Measurements from ENCODE around the gene GRK6. TPM values are rescaled to one million over a fixed set of nuclear protein-coding genes. Genes with fewer than 3 reads are reported as not detected.

GRK6 gene
- total and polyA plus RNA-seq, 9 of the 15 experiments (the other 6 are each of a cell fraction or from before 2014, with no cell fraction given), result 0.63 to 122 (median 44.5) TPM

DNA sequence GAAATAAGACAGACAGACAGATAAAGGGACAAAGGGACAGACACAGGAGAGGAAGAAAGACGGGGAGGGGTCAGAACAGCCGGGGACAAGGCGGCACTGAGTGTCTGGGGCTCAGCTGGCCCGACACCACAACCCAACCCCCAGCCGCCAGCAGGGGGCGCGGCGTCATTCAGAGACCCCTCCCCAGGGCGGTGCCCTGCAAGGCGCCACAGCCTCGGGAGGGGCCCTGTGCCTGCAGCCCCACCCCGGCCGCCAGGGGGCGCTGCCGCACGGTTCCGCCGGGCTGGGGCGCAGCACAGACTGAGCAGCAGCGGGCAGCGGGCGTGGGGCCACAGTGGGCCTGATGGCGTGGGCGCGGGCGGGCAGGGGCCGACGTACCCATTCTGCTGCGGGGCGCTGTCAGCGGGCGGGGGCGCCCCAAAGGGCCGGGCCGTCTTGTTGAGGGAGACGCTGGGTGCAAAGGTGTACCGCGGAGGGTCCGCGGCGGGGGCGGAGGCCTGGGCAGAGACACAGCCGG lies 65.0 kb downstream of the GRK6 start:
- DNase-seq (ENCODE audit: extremely low read depth in 1 of 4, low spot score in 3 of 4), result peak; percentile 94 to 97 (median 96)
- BruUV-seq (replicated peaks), result no TSS peak
- POLR2A ChIA-PET, result interaction anchor here (1.0 to 4.0 kb wide), 9 partner anchors 10 to 37 kb away, joined by 3 to 21 read pairs (median 7); partner anchors contain the start of genes DBN1 and DOK3
- TF ChIP-seq MEF2A (IDR thresholded peaks at IDR 0.05; ENCODE audit: control insufficient read depth, low read depth, low read length) (no peak), FOSL1 (tag; conservative IDR thresholded peaks at IDR 0.05) (no peak), THAP12 (CRISPR knock-in tag; IDR thresholded peaks at IDR 0.05) (peak; percentile 50; the same call in 1 of the 2 replicates), TCF3 (CRISPR knock-in tag; IDR thresholded peaks at IDR 0.05) (peak; percentile 39), RB1 (IDR thresholded peaks at IDR 0.05; ENCODE audit: low read depth) (peak; percentile 98), SAFB (IDR thresholded peaks at IDR 0.05; ENCODE audit: borderline replicate concordance, low read depth, low read length) (peak; percentile 72; the same call in 1 of the 2 replicates), CXXC5 (CRISPR knock-in tag; IDR thresholded peaks at IDR 0.05) (peak; percentile 75), MYBL2 (IDR thresholded peaks at IDR 0.05; ENCODE audit: low read depth) (no peak), MYBL2 (CRISPR knock-in tag; IDR thresholded peaks at IDR 0.05; ENCODE audit: borderline replicate concordance) (no peak), XRCC3 (IDR thresholded peaks at IDR 0.05) (no peak), NEUROD1 (IDR thresholded peaks at IDR 0.05; ENCODE audit: borderline replicate concordance, low read depth, low read length, partially characterized antibody) (peak; percentile 37), RUNX1 (IDR thresholded peaks at IDR 0.05; ENCODE audit: low read depth) (no peak), CBX2 (IDR thresholded peaks at IDR 0.05; ENCODE audit: insufficient read depth, low read length, poor library complexity, severe bottlenecking) (no peak), C11orf30 (IDR thresholded peaks at IDR 0.05; ENCODE audit: low read depth) (no peak), PRPF4 (IDR thresholded peaks at IDR 0.05; ENCODE audit: insufficient read depth, low read depth, low read length, poor library complexity, severe bottlenecking) (no peak)
- TF ChIP-seq, protein P1, sequence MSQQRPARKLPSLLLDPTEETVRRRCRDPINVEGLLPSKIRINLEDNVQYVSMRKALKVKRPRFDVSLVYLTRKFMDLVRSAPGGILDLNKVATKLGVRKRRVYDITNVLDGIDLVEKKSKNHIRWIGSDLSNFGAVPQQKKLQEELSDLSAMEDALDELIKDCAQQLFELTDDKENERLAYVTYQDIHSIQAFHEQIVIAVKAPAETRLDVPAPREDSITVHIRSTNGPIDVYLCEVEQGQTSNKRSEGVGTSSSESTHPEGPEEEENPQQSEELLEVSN (IDR thresholded peaks at IDR 0.05; ENCODE audit: borderline replicate concordance in 1 of 2, extremely low read depth in 1 of 2, insufficient read depth in 1 of 2, insufficient read length in 1 of 2, low read depth in 1 of 2, low read length in 1 of 2, poor library complexity in 1 of 2, severe bottlenecking in 1 of 2), result peak in 1 of 2 experiments; percentile 45
- TF ChIP-seq, protein P2, sequence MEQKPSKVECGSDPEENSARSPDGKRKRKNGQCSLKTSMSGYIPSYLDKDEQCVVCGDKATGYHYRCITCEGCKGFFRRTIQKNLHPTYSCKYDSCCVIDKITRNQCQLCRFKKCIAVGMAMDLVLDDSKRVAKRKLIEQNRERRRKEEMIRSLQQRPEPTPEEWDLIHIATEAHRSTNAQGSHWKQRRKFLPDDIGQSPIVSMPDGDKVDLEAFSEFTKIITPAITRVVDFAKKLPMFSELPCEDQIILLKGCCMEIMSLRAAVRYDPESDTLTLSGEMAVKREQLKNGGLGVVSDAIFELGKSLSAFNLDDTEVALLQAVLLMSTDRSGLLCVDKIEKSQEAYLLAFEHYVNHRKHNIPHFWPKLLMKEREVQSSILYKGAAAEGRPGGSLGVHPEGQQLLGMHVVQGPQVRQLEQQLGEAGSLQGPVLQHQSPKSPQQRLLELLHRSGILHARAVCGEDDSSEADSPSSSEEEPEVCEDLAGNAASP (IDR thresholded peaks at IDR 0.05), result no peak

More for the DNA sequence above, 65.0 kb downstream of the GRK6 start:
- Histone ChIP-seq H3K4me1 (replicated peaks in 1 of 2; ENCODE audit: control insufficient read depth in 2 of 2, insufficient read depth in 2 of 2, low read length in 2 of 2) (peaks cover 40 to 79% of the 10 kb centered on the region in 2 experiments), H3K36me3 (ENCODE audit: control insufficient read depth, insufficient read depth, low read length) (peaks cover 84% of the 10 kb centered on the region; the same call in 2 of the 3 replicates), H3K4me3 (no peak overlapping the region), H2AFZ (ENCODE audit: low read depth, low read length) (no peak overlapping the region), H3K9me1 (ENCODE audit: control insufficient read depth, insufficient read depth, low read length) (no peaks in the 10 kb centered on the region), H3K9me3 (replicated peaks; ENCODE audit: control insufficient read depth, insufficient read depth, low read depth, low read length) (no peaks in the 10 kb centered on the region), H4K20me1 (replicated peaks; ENCODE audit: control insufficient read depth, insufficient read depth, low read length) (peaks cover 3% of the 10 kb centered on the region; the same call in 1 of the 2 replicates), H3K9ac (ENCODE audit: insufficient read depth in 1 of 2, low read depth in 2 of 2, low read length in 2 of 2) (no peak overlapping the region), H3K27me3 (ENCODE audit: control insufficient read depth in 2 of 2, insufficient read depth in 2 of 2, low read length in 2 of 2) (no peaks in the 10 kb centered on the region), H3K4me2 (ENCODE audit: insufficient read depth, low read length) (0 out of 2 replicates have a peak overlapping the region, but pooled peaks have one; percentile 6), H3K27ac (ENCODE audit: extremely low read depth, low read depth, low read length) (peak overlapping the region; percentile 23; the same call in 1 of the 3 replicates), H3K79me2 (ENCODE audit: control insufficient read depth, insufficient read depth, low read length) (peaks cover 38% of the 10 kb centered on the region)
- CTCF ChIA-PET (ENCODE audit: low intra/inter-chr PET ratio), result interaction anchor here (0.6 to 2.2 kb wide), 3 partner anchors 9 to 19 kb away, joined by 3 to 19 read pairs (median 4); no protein-coding TSS in a partner anchor
- WGBS (ENCODE audit: insufficient coverage, low coverage, missing lambda C conversion rate), result 2% methylated on average over 18 of the region's 43 CpGs
- ATAC-seq (peak; percentile 87), FAIRE-seq (peak; percentile 70)
- in situ Hi-C loops (cut with MboI) (no loop called here), intact Hi-C loops (cut with micrococcal nuclease) (loop anchor here (1.0 kb wide), 1 partner anchor 10 kb away; no protein-coding TSS in a partner anchor)

All from K562 (cell line).